Activated T-helper 1 cell treated with anti-CD3 and anti-CD28 coated beads, Interleukin-12 subunit alpha, Interleukin-12 subunit beta, Interleukin-2, Interleukin-4 antibody, amounts not matched to agents 30 ng/mL and 10 ng/mL and 1 ng/mL, durations not matched to agents 14 hours and 24 hours and 36 hours (primary cell): Measurements from ENCODE around the gene IKZF3. TPM values are rescaled to one million over a fixed set of nuclear protein-coding genes. Genes with fewer than 3 reads are reported as not detected.
"Not testable (repeated sequence)": the region's sequence is repeated elsewhere in the genome, so short reads cannot be mapped to it uniquely, and the experiment has no call there.

Experiments
- DNase-seq: peaks from one replicate; pipeline ENCODE4 v3.0.0; 2021; ENCODE audit warnings: low spot score
- H3K27ac Mint-ChIP-seq: one replicate; pipeline ENCODE4 v1.8.0; 2021; ENCODE audit warnings: mild to moderate bottlenecking, mixed read lengths
- H3K27me3 Mint-ChIP-seq: one replicate; pipeline ENCODE4 v1.8.0; 2022; ENCODE audit warnings: mild to moderate bottlenecking, moderate library complexity, mixed read lengths; ENCODE audit not compliant: insufficient read depth
- H3K36me3 Mint-ChIP-seq: one replicate; pipeline ENCODE4 v1.8.0; 2021; ENCODE audit warnings: low read depth, mixed read lengths
- H3K4me1 Mint-ChIP-seq: one replicate; pipeline ENCODE4 v1.8.0; 2021; ENCODE audit warnings: low read depth, mixed read lengths
- H3K4me3 Mint-ChIP-seq: one replicate; pipeline ENCODE4 v1.8.0; 2021; ENCODE audit warnings: mild to moderate bottlenecking, moderate library complexity, mixed read lengths
- H3K9me3 Mint-ChIP-seq: one replicate; pipeline ENCODE4 v1.8.0; 2021; ENCODE audit warnings: mixed read lengths
- intact Hi-C: fragments of 100-400 bp; cut with micrococcal nuclease; formaldehyde crosslinking; loops from one replicate; pipeline ENCODE4 v1.15.1; 2024
- total RNA-seq: library from RNA; stranded (reverse); gene quantifications from 2 replicates; pipeline ENCODE4 v1.2.3, GENCODE V29; 2022

IKZF3 gene
- total RNA-seq, 1 donor from 2014 or later = 22.8 TPM

- H3K9me3 Mint-ChIP-seq, DNase-seq, H3K27ac Mint-ChIP-seq, H3K4me3 Mint-ChIP-seq, intact Hi-C loops, H3K27me3 Mint-ChIP-seq: not testable (repeated sequence)
- H3K36me3 Mint-ChIP-seq = peaks cover 17% of the 10 kb centered on the region
- peaks cover 34% of the 10 kb centered on the region for H3K4me1 Mint-ChIP-seq
These were observed 13.9 kb downstream of the IKZF3 start for GRCh38 chr17:39850186-39850585.

DNA sequence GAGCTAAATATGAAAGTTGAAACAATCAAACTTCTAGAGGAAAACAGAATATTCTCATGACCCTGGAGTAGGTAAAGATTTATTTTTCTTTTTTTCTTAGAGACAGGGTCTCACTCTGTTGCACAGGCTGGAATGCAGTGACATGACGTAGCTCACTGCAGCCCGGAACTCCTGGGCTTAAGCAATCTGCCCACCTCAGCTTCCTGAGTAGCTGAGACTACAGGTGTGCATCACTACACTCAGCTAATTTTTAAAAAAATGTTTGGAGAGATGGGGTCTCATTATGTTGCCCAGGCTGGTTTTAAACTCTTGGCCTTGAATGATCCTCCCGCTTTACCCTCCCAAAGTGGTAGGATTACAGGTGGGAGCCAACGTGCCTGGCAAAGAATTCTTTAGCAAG lies 15.5 kb downstream of the IKZF3 start:
- peaks cover 35% of the 10 kb centered on the region for H3K4me1 Mint-ChIP-seq
- no peak for DNase-seq

DNA sequence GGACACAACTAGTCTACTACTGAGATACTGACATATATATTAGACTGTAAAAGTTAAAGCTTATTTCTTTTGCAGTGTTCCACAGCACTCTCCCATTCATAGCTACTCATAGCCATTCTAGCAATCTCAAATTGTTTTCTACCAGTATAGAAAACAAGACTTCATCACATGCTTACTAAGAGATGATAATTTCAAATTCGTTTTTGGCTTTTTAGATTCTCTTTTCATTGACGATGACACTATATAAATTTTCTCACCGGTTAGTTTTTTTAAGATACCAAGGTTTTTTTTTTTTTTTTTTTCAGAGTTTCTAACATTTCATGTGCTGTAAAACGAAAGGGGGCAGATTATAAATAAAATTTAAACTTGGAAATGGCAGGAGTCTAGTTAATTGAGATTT lies 17.9 kb downstream of the IKZF3 start:
- no peak for DNase-seq
- Mint-ChIP-seq H3K36me3 (peaks cover 19% of the 10 kb centered on the region), H3K4me3 (no peak overlapping the region), H3K27me3 (peaks cover 2% of the 10 kb centered on the region), H3K9me3 (no peaks in the 10 kb centered on the region), H3K27ac (no peak overlapping the region), H3K4me1 (peaks cover 45% of the 10 kb centered on the region)
- intact Hi-C loops = no loop called here

More for the DNA sequence above, 15.5 kb downstream of the IKZF3 start:
- peaks cover 12% of the 10 kb centered on the region for H3K36me3 Mint-ChIP-seq
- H3K9me3 Mint-ChIP-seq = no peaks in the 10 kb centered on the region
- H3K4me3 Mint-ChIP-seq = no peak overlapping the region
- intact Hi-C loops = no loop called here
- H3K27ac Mint-ChIP-seq = no peak overlapping the region
- H3K27me3 Mint-ChIP-seq = peaks cover 1% of the 10 kb centered on the region

DNA sequence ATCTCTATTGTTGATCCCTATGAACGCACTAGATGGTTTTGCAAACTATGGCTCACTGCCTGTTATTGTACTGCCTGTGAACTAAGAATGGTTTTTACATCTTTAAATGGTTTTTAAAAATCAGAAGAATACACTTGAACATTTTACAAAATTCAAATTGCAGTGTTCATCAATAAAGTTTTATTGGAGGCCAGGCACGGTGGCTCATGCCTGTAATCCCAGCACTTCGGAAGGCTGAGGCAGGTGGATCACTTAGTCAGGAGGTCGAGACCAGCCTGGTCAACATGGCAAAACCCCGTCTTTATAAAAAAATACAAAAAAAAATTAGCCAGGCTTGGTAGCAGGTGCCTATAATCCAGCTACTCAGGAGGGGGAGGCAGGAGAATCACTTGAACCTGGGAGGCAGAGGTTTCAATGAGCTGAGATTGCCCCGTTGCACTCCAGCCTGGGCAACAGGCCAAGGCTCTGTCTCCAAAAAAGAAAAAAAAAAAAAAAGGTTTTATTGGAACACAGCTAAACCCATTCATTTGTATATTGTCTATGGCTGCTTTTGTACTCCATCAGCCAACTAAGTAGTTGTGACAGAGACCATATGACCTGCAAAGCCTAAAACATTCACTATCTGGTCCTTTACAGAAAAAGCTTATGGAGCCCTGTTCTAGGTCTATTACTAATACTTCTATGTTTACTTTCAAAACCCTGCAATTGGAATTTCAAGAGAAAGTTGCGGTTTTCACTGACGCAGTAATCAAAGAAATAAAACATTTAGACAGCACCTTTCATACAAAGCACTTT lies 18.9 kb downstream of the IKZF3 start:
- Mint-ChIP-seq H3K9me3 (peaks cover 2% of the 10 kb centered on the region), H3K27ac (no peak overlapping the region), H3K4me1 (peaks cover 48% of the 10 kb centered on the region), H3K27me3 (peaks cover 2% of the 10 kb centered on the region), H3K36me3 (peaks cover 29% of the 10 kb centered on the region), H3K4me3 (no peak overlapping the region)
- DNase-seq = no peak
- intact Hi-C loops = no loop called here

DNA sequence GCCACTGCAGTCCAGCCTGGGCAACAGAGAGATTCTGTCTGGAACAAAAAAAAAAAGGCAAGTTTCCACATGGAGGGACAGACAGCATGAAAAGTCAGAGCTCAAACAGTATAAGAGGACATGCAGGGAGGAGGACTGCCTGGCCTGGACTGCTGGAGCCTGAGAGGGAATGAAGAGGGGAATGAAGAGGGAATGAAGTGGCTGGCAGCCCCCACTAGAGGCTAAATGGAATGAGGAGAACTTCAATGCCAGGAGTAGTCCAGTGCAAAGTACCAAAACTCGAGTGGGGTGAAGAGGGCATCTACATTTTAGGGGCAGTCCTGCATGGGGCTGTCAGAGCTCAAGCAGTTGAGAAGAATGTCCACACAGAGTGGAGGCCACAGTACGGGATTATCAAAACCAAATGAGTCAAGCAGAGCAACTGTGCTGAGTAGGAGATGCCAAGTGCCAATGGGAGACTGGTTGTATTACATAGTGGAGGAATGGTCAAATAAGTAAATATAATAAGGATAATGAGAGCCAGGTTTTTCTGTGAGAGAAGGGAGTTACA lies 22.9 kb downstream of the IKZF3 start:
- Mint-ChIP-seq H3K36me3 (peaks cover 41% of the 10 kb centered on the region), H3K4me1 (peaks cover 31% of the 10 kb centered on the region), H3K9me3 (peaks cover 23% of the 10 kb centered on the region), H3K27ac (no peak overlapping the region), H3K4me3 (peak overlapping the region; percentile 20), H3K27me3 (peaks cover 3% of the 10 kb centered on the region)
- DNase-seq = no peak
- intact Hi-C loops = no loop called here

DNA sequence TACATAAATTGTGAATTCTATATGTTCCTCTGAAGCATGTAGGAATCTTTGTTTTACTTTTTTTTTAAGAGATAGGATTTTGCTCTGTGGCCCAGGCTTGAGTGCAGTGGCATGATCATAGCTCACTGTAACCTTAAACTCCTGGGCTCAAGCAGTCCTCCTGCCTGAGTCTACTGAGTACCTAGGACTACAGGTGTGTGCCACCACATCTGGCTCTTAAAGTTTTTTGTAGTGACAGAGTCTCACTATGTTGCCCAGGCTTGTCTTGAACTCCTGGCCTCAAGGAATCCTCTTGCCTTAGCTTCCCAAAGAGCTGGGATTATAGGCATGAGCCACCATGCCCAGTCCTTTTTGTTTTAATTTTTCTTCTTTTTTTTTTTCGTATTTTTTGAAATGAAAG lies 25.3 kb downstream of the IKZF3 start:
- H3K27ac Mint-ChIP-seq = no peak overlapping the region
- peaks cover 35% of the 10 kb centered on the region for H3K9me3 Mint-ChIP-seq
- no peak overlapping the region for H3K4me3 Mint-ChIP-seq
- H3K36me3 Mint-ChIP-seq = peaks cover 57% of the 10 kb centered on the region
- peaks cover 28% of the 10 kb centered on the region for H3K4me1 Mint-ChIP-seq
- intact Hi-C loops = no loop called here
- no peak for DNase-seq
- H3K27me3 Mint-ChIP-seq = peaks cover 3% of the 10 kb centered on the region

DNA sequence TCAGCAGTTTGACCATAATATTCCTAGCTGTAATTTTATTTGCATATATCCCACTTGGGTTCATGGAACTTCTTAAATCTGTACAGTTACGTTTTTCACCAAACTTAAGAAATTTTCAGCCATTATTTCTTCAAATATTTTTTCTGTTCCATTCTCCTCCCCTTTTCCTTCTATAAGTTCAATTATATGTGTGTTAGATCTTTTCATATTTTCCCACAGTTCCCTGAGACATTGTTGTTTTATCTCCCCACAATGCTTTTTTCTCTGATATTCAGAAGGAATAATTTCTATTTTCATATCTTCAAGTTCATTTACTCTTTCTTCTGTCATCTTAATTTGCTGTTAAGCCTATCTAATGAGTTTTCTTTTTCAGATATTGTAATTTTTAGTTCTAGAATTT lies 26.1 kb downstream of the IKZF3 start:
- no peak for DNase-seq
- H3K36me3 Mint-ChIP-seq = peaks cover 55% of the 10 kb centered on the region
- no peak overlapping the region for H3K4me3 Mint-ChIP-seq
- peaks cover 21% of the 10 kb centered on the region for H3K4me1 Mint-ChIP-seq
- no peak overlapping the region for H3K27ac Mint-ChIP-seq
- H3K9me3 Mint-ChIP-seq = peaks cover 36% of the 10 kb centered on the region
- peaks cover 2% of the 10 kb centered on the region for H3K27me3 Mint-ChIP-seq
- intact Hi-C loops = no loop called here

DNA sequence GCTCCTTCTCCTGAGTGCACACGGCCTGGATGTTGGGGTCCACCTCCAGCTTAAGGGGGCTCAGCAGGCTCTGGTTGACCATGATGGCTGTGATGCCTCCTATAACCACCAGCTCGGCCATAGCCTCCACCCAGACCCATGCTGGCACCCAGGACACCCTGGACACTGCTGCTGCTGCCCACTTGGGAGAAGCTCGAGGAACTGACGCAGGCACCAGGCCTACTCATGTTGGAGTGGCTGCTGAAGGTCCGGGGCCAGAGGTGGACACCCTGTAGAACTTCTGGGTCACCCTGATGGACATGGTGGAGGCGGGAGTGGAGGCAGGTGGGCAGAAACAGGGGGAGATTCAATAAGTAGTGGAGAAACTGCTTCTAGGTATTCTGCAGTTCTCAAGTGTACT lies 28.0 kb downstream of the IKZF3 start:
- no peak overlapping the region for H3K27ac Mint-ChIP-seq
- DNase-seq = no peak
- peaks cover 5% of the 10 kb centered on the region for H3K4me1 Mint-ChIP-seq
- peaks cover 2% of the 10 kb centered on the region for H3K27me3 Mint-ChIP-seq
- H3K36me3 Mint-ChIP-seq = peaks cover 45% of the 10 kb centered on the region
- H3K4me3 Mint-ChIP-seq = no peak overlapping the region
- intact Hi-C loops = no loop called here
- H3K9me3 Mint-ChIP-seq = peaks cover 36% of the 10 kb centered on the region

DNA sequence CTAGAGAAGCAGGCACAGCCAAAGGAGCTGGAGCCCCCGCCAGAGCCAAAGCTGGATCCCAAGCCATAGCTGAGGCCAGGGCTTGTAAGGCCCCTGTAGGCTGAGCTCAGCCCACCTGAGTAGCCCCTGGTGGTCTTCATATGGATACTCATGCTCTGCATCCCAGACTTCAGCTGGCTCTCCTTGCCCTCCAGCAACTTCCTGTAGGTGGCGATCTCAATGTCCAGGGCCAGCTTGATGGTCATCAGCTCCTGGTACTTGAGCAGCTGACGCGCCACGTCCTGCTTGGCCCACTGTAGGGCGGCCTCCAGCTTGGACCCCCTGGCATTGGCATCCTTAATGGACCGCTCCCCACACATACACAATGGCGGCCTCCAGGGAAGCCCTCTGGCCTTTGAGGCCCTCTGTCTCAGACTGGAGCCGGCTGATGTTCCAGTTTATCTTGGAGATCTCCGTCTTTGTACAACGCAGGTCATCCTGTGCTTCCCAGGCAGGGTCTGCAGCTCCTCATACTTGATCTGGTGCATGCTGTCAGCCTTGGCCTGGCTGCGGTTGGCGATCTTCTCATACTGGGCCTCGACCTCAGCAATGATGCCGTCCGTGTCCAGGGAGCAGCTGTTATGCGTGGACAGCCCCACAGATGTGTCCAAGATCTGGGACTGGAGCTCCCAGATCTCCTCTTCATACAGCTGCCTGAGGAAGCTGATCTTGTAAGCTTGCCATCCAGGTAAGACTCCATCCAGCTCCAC lies 28.9 kb downstream of the IKZF3 start:
- Mint-ChIP-seq H3K36me3 (peaks cover 37% of the 10 kb centered on the region), H3K4me1 (peaks cover 3% of the 10 kb centered on the region), H3K27me3 (peaks cover 2% of the 10 kb centered on the region), H3K9me3 (peaks cover 33% of the 10 kb centered on the region), H3K4me3 (no peak overlapping the region), H3K27ac (no peak overlapping the region)
- DNase-seq = no peak
- intact Hi-C loops = no loop called here

GRCh38 chr17:39834017-39834416 lies 30.1 kb downstream of the IKZF3 start:
- no peak for DNase-seq
- intact Hi-C loops = loop anchor here (5.0 kb wide), 1 partner anchor 42 kb away; no protein-coding TSS in a partner anchor
- H3K36me3 Mint-ChIP-seq = peaks cover 31% of the 10 kb centered on the region
- peaks cover 23% of the 10 kb centered on the region for H3K9me3 Mint-ChIP-seq
- H3K4me1 Mint-ChIP-seq = peaks cover 3% of the 10 kb centered on the region
- H3K4me3 Mint-ChIP-seq = no peak overlapping the region
- H3K27ac Mint-ChIP-seq = no peak overlapping the region
- H3K27me3 Mint-ChIP-seq = peaks cover 2% of the 10 kb centered on the region

DNA sequence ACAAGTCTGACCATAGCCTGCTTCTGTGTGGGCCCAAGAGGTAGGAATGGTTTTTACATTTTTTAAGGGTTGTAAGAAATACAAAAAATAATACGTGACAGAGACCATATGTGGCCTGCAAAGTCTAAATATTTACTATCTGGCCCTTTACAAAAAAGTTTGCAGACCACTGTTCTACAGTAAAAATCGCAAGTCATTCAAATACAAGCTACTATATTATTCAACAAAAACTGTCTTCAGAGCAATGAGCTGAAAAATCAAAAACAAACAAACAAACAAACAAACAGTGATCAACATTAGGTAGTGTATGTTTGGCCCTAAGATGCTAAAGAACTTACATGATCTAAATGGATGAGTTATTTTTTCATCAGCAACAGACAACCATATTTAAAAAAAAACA lies 32.5 kb downstream of the IKZF3 start:
- H3K36me3 Mint-ChIP-seq = peaks cover 34% of the 10 kb centered on the region
- peaks cover 13% of the 10 kb centered on the region for H3K9me3 Mint-ChIP-seq
- H3K27ac Mint-ChIP-seq = no peak overlapping the region
- peaks cover 12% of the 10 kb centered on the region for H3K4me1 Mint-ChIP-seq
- intact Hi-C loops = loop anchor here (5.0 kb wide), 1 partner anchor 39 kb away; no protein-coding TSS in a partner anchor
- no peak overlapping the region for H3K4me3 Mint-ChIP-seq
- H3K27me3 Mint-ChIP-seq = no peaks in the 10 kb centered on the region
- no peak for DNase-seq

- DNase-seq = no peak
- H3K27ac Mint-ChIP-seq = no peak overlapping the region
- H3K4me3 Mint-ChIP-seq = no peak overlapping the region
- peaks cover 47% of the 10 kb centered on the region for H3K36me3 Mint-ChIP-seq
- H3K9me3 Mint-ChIP-seq = peaks cover 27% of the 10 kb centered on the region
- peaks cover 14% of the 10 kb centered on the region for H3K4me1 Mint-ChIP-seq
- no peaks in the 10 kb centered on the region for H3K27me3 Mint-ChIP-seq
- intact Hi-C loops = no loop called here
These were observed 35.7 kb downstream of the IKZF3 start for GRCh38 chr17:39828443-39828842.

DNA sequence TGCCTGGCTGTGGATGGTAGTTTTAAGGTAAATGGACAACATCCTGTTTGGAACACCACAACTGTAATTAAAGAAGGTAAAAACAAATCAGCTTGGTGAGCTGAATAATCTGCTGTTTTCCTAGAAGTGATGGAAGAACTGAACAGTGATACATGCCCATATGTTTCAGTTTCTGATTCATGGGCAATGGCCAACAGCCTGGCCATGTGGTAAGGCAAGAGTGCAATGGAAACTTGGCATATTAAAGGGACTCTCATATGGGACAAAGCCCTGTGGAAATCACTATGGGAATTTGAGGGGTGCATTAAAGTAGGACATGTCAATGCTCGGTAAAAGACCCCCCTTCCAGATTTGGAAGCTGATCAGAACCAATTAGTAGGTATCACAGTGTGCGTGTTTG lies 37.8 kb downstream of the IKZF3 start:
- no peak for DNase-seq
- intact Hi-C loops = no loop called here
- peaks cover 22% of the 10 kb centered on the region for H3K4me1 Mint-ChIP-seq
- no peaks in the 10 kb centered on the region for H3K27me3 Mint-ChIP-seq
- H3K4me3 Mint-ChIP-seq = no peak overlapping the region
- H3K27ac Mint-ChIP-seq = no peak overlapping the region
- peaks cover 63% of the 10 kb centered on the region for H3K36me3 Mint-ChIP-seq
- peaks cover 41% of the 10 kb centered on the region for H3K9me3 Mint-ChIP-seq
